RWPE2 (cell line): ENCODE data around the gene RPS6KC1.
"Not testable (repeated sequence)": the region's sequence is repeated elsewhere in the genome, so short reads cannot be mapped to it uniquely, and the experiment has no call there.

Experiments
- ATAC-seq: fragments of 200-7000 bp; cut with Tn5 transposase; 3 replicates; pipeline ENCODE4 v1.9.1; 2021; ENCODE audit warnings: low read depth
- DNase-seq: peaks from one replicate; pipeline ENCODE4 v3.0.0-alpha.2; 2020; ENCODE audit warnings: low spot score
- H3K27ac ChIP-seq: fragments of 450-650 bp; 2 replicates; pipeline ENCODE4 v1.5.1; 2017; ENCODE audit warnings: mild to moderate bottlenecking; ENCODE audit not compliant: poor library complexity, severe bottlenecking
- H3K27me3 ChIP-seq: fragments of 250-450 bp; sonication (Bioruptor Pico); 2 replicates; pipeline ENCODE4 v1.5.1; 2021; ENCODE audit warnings: mild to moderate bottlenecking, moderate library complexity; ENCODE audit not compliant: insufficient read depth, poor library complexity, severe bottlenecking
- H3K36me3 ChIP-seq: fragments of 250-450 bp; sonication (Bioruptor Pico); 2 replicates; pipeline ENCODE4 v1.5.1; 2020; ENCODE audit warnings: low read depth, mild to moderate bottlenecking, moderate library complexity
- H3K4me1 ChIP-seq: fragments of 250-450 bp; sonication (Bioruptor Pico); 2 replicates; pipeline ENCODE4 v1.5.1; 2021; ENCODE audit warnings: mild to moderate bottlenecking, moderate library complexity; ENCODE audit not compliant: insufficient read depth, poor library complexity, severe bottlenecking
- H3K4me3 ChIP-seq: fragments of 250-450 bp; sonication (Bioruptor Pico); 2 replicates; pipeline ENCODE4 v1.5.1; 2021; ENCODE audit warnings: mild to moderate bottlenecking, moderate library complexity; ENCODE audit not compliant: severe bottlenecking
- H3K9me3 ChIP-seq: fragments of 250-450 bp; sonication (Bioruptor Pico); 2 replicates; pipeline ENCODE4 v1.5.1; 2021; ENCODE audit warnings: mild to moderate bottlenecking, moderate library complexity; ENCODE audit not compliant: severe bottlenecking
- CTCF ChIP-seq: fragments of 450-650 bp; IDR thresholded peaks from one replicate; pipeline ENCODE4 v1.5.1; 2017; ENCODE audit warnings: mild to moderate bottlenecking, moderate library complexity; ENCODE audit not compliant: poor library complexity, severe bottlenecking

The RPS6KC1 gene

GRCh38 chr1:213106298-213106697 is 55.3 kb downstream of the RPS6KC1 start:
- H3K4me3 ChIP-seq, result no peak overlapping the region
- H3K4me1 ChIP-seq, result no peaks in the 10 kb centered on the region
- H3K27ac ChIP-seq, result no peak overlapping the region
- ATAC-seq (no peak), DNase-seq (no peak)
- no peak for TF ChIP-seq CTCF
- no peaks in the 10 kb centered on the region for H3K9me3 ChIP-seq
- H3K27me3 ChIP-seq, result no peaks in the 10 kb centered on the region
- no peaks in the 10 kb centered on the region for H3K36me3 ChIP-seq

GRCh38 chr1:213107613-213108012 is 56.6 kb downstream of the RPS6KC1 start:
- no peak for TF ChIP-seq CTCF

GRCh38 chr1:213110349-213111300 is 59.6 kb downstream of the RPS6KC1 start:
- no peak for TF ChIP-seq CTCF
- no peak overlapping the region for H3K4me3 ChIP-seq
- no peaks in the 10 kb centered on the region for H3K9me3 ChIP-seq
- ATAC-seq, result no peak
- H3K27ac ChIP-seq, result no peak overlapping the region
- no peaks in the 10 kb centered on the region for H3K27me3 ChIP-seq
- H3K4me1 ChIP-seq, result no peaks in the 10 kb centered on the region
- no peaks in the 10 kb centered on the region for H3K36me3 ChIP-seq
- no peak for DNase-seq

More at GRCh38 chr1:213107613-213108012, 56.6 kb downstream of the RPS6KC1 start:
- Histone ChIP-seq H3K27me3 (no peaks in the 10 kb centered on the region), H3K36me3 (no peaks in the 10 kb centered on the region), H3K27ac (no peak overlapping the region), H3K4me1 (no peaks in the 10 kb centered on the region), H3K9me3 (no peaks in the 10 kb centered on the region), H3K4me3 (no peak overlapping the region)
- ATAC-seq, result no peak
- no peak for DNase-seq

- H3K27me3 ChIP-seq, result no peaks in the 10 kb centered on the region
- no peak for ATAC-seq
Measured at GRCh38 chr1:213111502-213111901, 60.5 kb downstream of the RPS6KC1 start.

GRCh38 chr1:213112723-213113122 is 61.7 kb downstream of the RPS6KC1 start:
- H3K27me3 ChIP-seq, H3K9me3 ChIP-seq, H3K4me1 ChIP-seq, DNase-seq, H3K4me3 ChIP-seq, ATAC-seq, H3K27ac ChIP-seq, H3K36me3 ChIP-seq: not testable (repeated sequence)

More at GRCh38 chr1:213111502-213111901, 60.5 kb downstream of the RPS6KC1 start:
- TF ChIP-seq CTCF, result no peak
- Histone ChIP-seq H3K4me3 (no peak overlapping the region), H3K9me3 (no peaks in the 10 kb centered on the region), H3K4me1 (no peaks in the 10 kb centered on the region), H3K27ac (no peak overlapping the region), H3K36me3 (no peaks in the 10 kb centered on the region)
- no peak for DNase-seq

- not testable (repeated sequence) for ATAC-seq, H3K27ac ChIP-seq, H3K4me3 ChIP-seq, H3K27me3 ChIP-seq, DNase-seq, H3K4me1 ChIP-seq, H3K36me3 ChIP-seq, H3K9me3 ChIP-seq
Measured at GRCh38 chr1:213117699-213118180, 66.7 kb downstream of the RPS6KC1 start.
